Forelimb muscle (tissue), 1 donor: ENCODE results near the gene GDE1. TPM values are rescaled to one million over a fixed set of nuclear protein-coding genes. Genes with fewer than 3 reads are reported as not detected.

Experiments used
- DNase-seq: peaks from one replicate; pipeline ENCODE4 v3.0.0-alpha.2; 2013; ENCODE audit warnings: low read depth
- polyA plus RNA-seq: library from polyadenylated mRNA; unstranded; fragments of 120-200 nt; gene quantifications from one replicate; pipeline ENCODE4 v1.2.1, GENCODE V29; 2013; ENCODE audit not compliant: insufficient read length

Gene GDE1
- polyA plus RNA-seq, 1 donor, result 52.4 TPM

GRCh38 chr16:19523559-19524355 lies 1.9 kb upstream of the GDE1 start, which contains the start of gene CCP110:
CCP110 (plus strand) TSS chr16:19523942; CDS start chr16:19527882, 3,940 bp downstream.
- DNase-seq, result peak; percentile 80

- DNase-seq, result no peak
Observed at GRCh38 chr16:19523184-19523558, 1.3 kb upstream of the GDE1 start.

- DNase-seq, result no peak
Observed at GRCh38 chr16:19522760-19523159, 862 bp upstream of the GDE1 start.

GRCh38 chr16:19522397-19522732 lies 467 bp upstream of the GDE1 start:
- no peak for DNase-seq

GRCh38 chr16:19520861-19521331 lies 1.0 kb downstream of the GDE1 start:
- no peak for DNase-seq

- no peak for DNase-seq
Observed at GRCh38 chr16:19518388-19518787, 3.5 kb downstream of the GDE1 start.

GRCh38 chr16:19517424-19518089 lies 4.3 kb downstream of the GDE1 start:
- DNase-seq, result no peak

- no peak for DNase-seq
Observed at GRCh38 chr16:19515757-19516156, 6.1 kb downstream of the GDE1 start.

GRCh38 chr16:19513377-19514053 lies 8.4 kb downstream of the GDE1 start:
- no peak for DNase-seq

GRCh38 chr16:19512297-19512696 lies 9.6 kb downstream of the GDE1 start:
- no peak for DNase-seq

GRCh38 chr16:19507867-19508266 lies 14.0 kb downstream of the GDE1 start:
- no peak for DNase-seq

GRCh38 chr16:19506965-19507364 lies 14.9 kb downstream of the GDE1 start:
- no peak for DNase-seq

GRCh38 chr16:19505600-19506303 lies 16.1 kb downstream of the GDE1 start:
- DNase-seq, result no peak

- DNase-seq, result no peak
Observed at GRCh38 chr16:19503461-19504075, 18.3 kb downstream of the GDE1 start.

GRCh38 chr16:19502395-19503131 lies 19.3 kb downstream of the GDE1 start:
- DNase-seq, result no peak

- no peak for DNase-seq
Observed at GRCh38 chr16:19499481-19499880, 22.4 kb downstream of the GDE1 start.

GRCh38 chr16:19499006-19499405 lies 22.9 kb downstream of the GDE1 start:
- no peak for DNase-seq

GRCh38 chr16:19497176-19497575 lies 24.7 kb downstream of the GDE1 start:
- no peak for DNase-seq

GRCh38 chr16:19490619-19491018 lies 31.3 kb downstream of the GDE1 start:
- no peak for DNase-seq

- no peak for DNase-seq
Observed at GRCh38 chr16:19488213-19488640, 33.7 kb downstream of the GDE1 start.
